ENCODE data around the gene ZBTB40.

DNA sequence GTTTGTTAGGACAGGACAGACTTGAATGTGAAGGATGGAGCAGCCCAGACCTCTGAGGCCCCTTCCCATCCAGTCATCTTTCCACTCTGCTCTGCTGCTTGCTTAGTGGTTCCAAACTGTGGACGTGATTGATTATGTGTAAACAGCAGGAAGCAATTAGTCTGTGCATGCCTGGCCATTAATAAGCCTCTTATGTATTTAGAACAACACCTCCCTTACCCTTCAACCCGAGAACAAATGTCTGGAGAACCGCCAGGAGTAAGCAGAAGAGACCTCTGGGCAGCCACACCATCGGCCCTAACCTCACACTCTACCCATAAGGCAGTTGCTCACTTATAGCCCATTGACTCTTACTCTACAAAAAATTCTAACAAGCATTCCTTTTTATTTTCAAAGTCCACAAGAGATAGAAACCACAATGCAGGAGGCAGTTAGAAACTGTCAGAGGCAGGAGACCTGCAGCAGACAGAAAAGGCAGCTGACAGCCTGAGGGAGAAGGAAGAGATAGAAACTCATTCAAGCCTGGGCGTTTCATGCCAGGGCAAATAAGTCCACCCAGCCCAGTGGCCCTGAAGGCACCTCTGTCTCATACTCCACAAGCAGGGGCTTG, 105.8 kb downstream of the ZBTB40 start:
- TF ChIP-seq CTCF (conservative IDR thresholded peaks at IDR 0.05; ENCODE audit: low read length) (no peak), EZH2phosphoT487 (IDR thresholded peaks at IDR 0.05; ENCODE audit: borderline replicate concordance) (no peak)
